Sigmoid colon (tissue), 4 donors: ENCODE measurements around the gene MTA3.

Experiments used
- CTCF ChIP-seq, 4 experiments: fragments of 450-650 bp in 3 of 4; fragments of 200-600 bp in 1 of 4; IDR thresholded peaks; one replicate each; pipeline ENCODE4 v1.5.1; 2016 to 2019; ENCODE audit warnings: antibody characterized with exemption in 4 of 4, mild to moderate bottlenecking in 3 of 4, moderate library complexity in 2 of 4
- EP300 ChIP-seq, 4 donors: sonication (generic); formaldehyde crosslinking; IDR thresholded peaks; one replicate each; pipeline ENCODE4 v1.6.1; 2017; ENCODE audit warnings: antibody characterized with exemption in 4 of 4
- POLR2A ChIP-seq, 2 donors: fragments of 450-650 bp; IDR thresholded peaks; one replicate each; pipeline ENCODE4 v1.6.1; 2016; ENCODE audit warnings: antibody characterized with exemption in 2 of 2, mild to moderate bottlenecking in 2 of 2, moderate library complexity in 2 of 2

- TF ChIP-seq EP300 (IDR thresholded peaks at IDR 0.05) (no peak), CTCF (IDR thresholded peaks at IDR 0.05) (no peak), POLR2A (IDR thresholded peaks at IDR 0.05) (no peak)
These were observed 146.3 kb downstream of the MTA3 start for GRCh38 chr2:42714686-42715085.
